ENCODE data around the gene FEZ2.

The FEZ2 gene

DNA sequence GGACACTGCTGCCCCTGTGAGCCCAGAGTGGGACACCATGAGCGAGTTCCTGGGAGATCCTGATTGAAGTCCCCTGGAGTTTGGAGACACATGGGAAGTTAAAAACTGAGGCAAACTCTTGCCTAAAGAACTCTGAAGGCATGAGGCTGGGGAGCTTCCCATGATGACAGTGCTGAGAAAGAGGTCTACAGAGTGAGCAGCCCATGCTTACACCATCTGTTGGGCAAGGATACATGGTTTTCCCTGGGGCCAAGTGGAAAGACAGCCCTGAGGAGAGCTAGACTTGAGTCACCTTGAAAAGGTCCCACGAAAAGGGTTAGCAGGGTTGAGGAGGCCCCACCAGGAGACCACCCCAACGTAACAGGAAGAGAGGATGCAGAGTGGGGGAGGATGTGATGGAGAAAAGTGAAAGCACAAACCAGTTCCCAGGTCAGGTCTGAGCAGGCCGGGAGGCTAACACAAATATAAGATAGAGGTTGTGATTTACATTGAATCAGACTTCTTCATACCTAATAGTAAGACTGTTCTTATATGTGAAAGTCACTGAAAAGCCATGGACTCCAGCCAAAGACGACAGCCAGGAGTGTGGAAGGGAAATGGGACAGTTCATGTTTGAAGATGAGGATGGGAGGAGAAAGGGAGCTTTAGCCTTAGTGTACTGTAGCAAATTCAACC, 13.5 kb upstream of the FEZ2 start:
- H3K9me3 ChIP-seq (ENCODE audit: insufficient read depth, low read length) = no peaks in the 10 kb centered on the region
- H3K9ac ChIP-seq (ENCODE audit: low read length) = no peak overlapping the region
- no peaks in the 10 kb centered on the region for H3K79me2 ChIP-seq (ENCODE audit: low read length)
- H3K36me3 ChIP-seq (replicated peaks; ENCODE audit: low read depth, low read length) = no peaks in the 10 kb centered on the region
- H3K4me3 ChIP-seq (ENCODE audit: low read length) = no peak overlapping the region
- H3K4me1 ChIP-seq (ENCODE audit: low read length) = no peaks in the 10 kb centered on the region
- no peaks in the 10 kb centered on the region for H4K20me1 ChIP-seq (ENCODE audit: insufficient read depth, low read length)
- TF ChIP-seq, protein P1, sequence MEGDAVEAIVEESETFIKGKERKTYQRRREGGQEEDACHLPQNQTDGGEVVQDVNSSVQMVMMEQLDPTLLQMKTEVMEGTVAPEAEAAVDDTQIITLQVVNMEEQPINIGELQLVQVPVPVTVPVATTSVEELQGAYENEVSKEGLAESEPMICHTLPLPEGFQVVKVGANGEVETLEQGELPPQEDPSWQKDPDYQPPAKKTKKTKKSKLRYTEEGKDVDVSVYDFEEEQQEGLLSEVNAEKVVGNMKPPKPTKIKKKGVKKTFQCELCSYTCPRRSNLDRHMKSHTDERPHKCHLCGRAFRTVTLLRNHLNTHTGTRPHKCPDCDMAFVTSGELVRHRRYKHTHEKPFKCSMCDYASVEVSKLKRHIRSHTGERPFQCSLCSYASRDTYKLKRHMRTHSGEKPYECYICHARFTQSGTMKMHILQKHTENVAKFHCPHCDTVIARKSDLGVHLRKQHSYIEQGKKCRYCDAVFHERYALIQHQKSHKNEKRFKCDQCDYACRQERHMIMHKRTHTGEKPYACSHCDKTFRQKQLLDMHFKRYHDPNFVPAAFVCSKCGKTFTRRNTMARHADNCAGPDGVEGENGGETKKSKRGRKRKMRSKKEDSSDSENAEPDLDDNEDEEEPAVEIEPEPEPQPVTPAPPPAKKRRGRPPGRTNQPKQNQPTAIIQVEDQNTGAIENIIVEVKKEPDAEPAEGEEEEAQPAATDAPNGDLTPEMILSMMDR (IDR thresholded peaks at IDR 0.05; ENCODE audit: low read depth, low read length) = no peak
- TF ChIP-seq EZH2phosphoT487 (IDR thresholded peaks at IDR 0.05; ENCODE audit: low read depth) = no peak
- H3K27me3 ChIP-seq (ENCODE audit: low read depth, low read length) = 0 out of 2 replicates have a peak, but pooled peaks cover 2% of the 10 kb centered on the region
- no peak overlapping the region for H2AFZ ChIP-seq (ENCODE audit: low read depth, low read length)
- no peak overlapping the region for H3K4me2 ChIP-seq (ENCODE audit: low read length)
- H3K27ac ChIP-seq (ENCODE audit: low read length) = no peak overlapping the region

DNA sequence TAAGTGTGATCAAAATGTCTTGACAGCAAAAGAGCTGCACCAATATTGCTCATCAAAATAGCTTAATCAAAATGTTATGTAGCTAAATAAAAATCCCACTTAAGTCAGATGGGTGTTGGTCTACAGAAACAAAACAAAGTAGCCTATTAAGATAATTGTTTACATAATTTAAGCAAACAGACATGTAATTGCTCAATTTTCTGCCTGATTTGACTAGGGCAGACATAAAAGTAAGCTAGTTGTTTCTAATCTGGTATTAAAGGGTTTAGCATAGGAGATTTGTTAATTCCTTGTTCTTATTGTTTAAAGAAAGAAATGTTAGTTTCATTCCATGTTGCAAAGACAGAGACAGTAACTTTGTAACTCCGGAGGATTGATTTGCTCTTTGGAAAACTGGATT, 11.5 kb upstream of the FEZ2 start:
- H3K79me2 ChIP-seq (ENCODE audit: low read length) = no peaks in the 10 kb centered on the region
- no peaks in the 10 kb centered on the region for H3K9me3 ChIP-seq (ENCODE audit: insufficient read depth, low read length)
- no peak overlapping the region for H3K4me3 ChIP-seq (ENCODE audit: low read length)
- H4K20me1 ChIP-seq (ENCODE audit: insufficient read depth, low read length) = no peaks in the 10 kb centered on the region
- H3K4me2 ChIP-seq (ENCODE audit: low read length) = no peak overlapping the region
- H3K27me3 ChIP-seq (ENCODE audit: low read depth, low read length) = 0 out of 2 replicates have a peak, but pooled peaks cover 2% of the 10 kb centered on the region
- H3K4me1 ChIP-seq (ENCODE audit: low read length) = no peaks in the 10 kb centered on the region
- TF ChIP-seq, protein P1 (IDR thresholded peaks at IDR 0.05; ENCODE audit: low read depth, low read length) = no peak
- no peak for TF ChIP-seq EZH2phosphoT487 (IDR thresholded peaks at IDR 0.05; ENCODE audit: low read depth)
- no peak overlapping the region for H2AFZ ChIP-seq (ENCODE audit: low read depth, low read length)
- no peak overlapping the region for H3K27ac ChIP-seq (ENCODE audit: low read length)
- H3K9ac ChIP-seq (ENCODE audit: low read length) = no peak overlapping the region
- no peaks in the 10 kb centered on the region for H3K36me3 ChIP-seq (replicated peaks; ENCODE audit: low read depth, low read length)

DNA sequence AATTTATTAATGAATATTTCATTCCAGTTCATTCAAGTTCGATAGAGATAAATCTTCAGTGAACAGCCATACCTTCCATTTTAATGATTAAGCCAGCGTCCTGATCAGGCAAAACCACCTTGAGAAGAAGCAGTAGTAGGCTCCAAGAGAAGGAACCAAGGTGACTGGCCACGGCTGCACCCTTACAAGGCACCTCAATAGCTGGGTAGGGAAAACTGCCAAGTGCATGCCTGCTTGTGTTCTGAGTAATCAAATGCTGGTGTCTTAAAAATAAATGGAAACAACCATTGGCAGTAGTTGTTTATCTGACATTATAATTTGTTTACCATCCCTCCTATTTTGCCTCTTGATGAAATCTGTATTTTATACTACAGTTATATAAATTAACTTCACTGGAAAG, 10.0 kb upstream of the FEZ2 start:
- Histone ChIP-seq H3K27ac (ENCODE audit: low read length) (no peak overlapping the region), H3K79me2 (ENCODE audit: low read length) (no peaks in the 10 kb centered on the region), H3K9me3 (ENCODE audit: insufficient read depth, low read length) (no peaks in the 10 kb centered on the region), H3K36me3 (replicated peaks; ENCODE audit: low read depth, low read length) (no peaks in the 10 kb centered on the region), H3K27me3 (ENCODE audit: low read depth, low read length) (no peaks in the 10 kb centered on the region), H3K4me1 (ENCODE audit: low read length) (no peaks in the 10 kb centered on the region), H3K4me3 (ENCODE audit: low read length) (no peak overlapping the region), H3K4me2 (ENCODE audit: low read length) (no peak overlapping the region), H4K20me1 (ENCODE audit: insufficient read depth, low read length) (no peaks in the 10 kb centered on the region), H3K9ac (ENCODE audit: low read length) (no peak overlapping the region), H2AFZ (ENCODE audit: low read depth, low read length) (no peak overlapping the region)
- TF ChIP-seq EZH2phosphoT487 (IDR thresholded peaks at IDR 0.05; ENCODE audit: low read depth) = no peak
- TF ChIP-seq, protein P1 (IDR thresholded peaks at IDR 0.05; ENCODE audit: low read depth, low read length) = no peak

DNA sequence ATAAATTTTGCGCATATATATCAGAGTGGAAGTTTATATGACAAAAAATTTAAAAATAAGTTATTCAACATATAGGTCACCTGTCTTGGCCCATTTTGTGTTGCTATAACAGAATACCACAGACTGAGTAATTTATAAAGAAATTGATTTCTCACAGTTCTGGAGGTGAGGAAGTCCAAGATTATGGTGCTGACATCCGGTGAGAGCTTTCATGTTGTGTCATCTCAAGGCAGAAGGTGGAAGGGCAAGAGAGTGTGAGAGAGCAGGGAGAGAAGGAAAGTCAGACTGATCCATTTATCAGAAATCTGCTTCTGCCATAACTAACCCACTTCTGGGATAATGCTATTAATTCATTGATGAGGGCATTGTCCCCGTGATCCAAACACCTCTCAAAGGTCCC, 9.0 kb upstream of the FEZ2 start:
- Histone ChIP-seq H3K4me1 (ENCODE audit: low read length) (no peaks in the 10 kb centered on the region), H3K79me2 (ENCODE audit: low read length) (no peaks in the 10 kb centered on the region), H3K27me3 (ENCODE audit: low read depth, low read length) (no peaks in the 10 kb centered on the region), H4K20me1 (ENCODE audit: insufficient read depth, low read length) (no peaks in the 10 kb centered on the region), H3K4me3 (ENCODE audit: low read length) (no peak overlapping the region), H3K27ac (ENCODE audit: low read length) (no peak overlapping the region), H3K36me3 (replicated peaks; ENCODE audit: low read depth, low read length) (no peaks in the 10 kb centered on the region), H3K9me3 (ENCODE audit: insufficient read depth, low read length) (no peaks in the 10 kb centered on the region), H3K9ac (ENCODE audit: low read length) (no peak overlapping the region), H3K4me2 (ENCODE audit: low read length) (no peak overlapping the region), H2AFZ (ENCODE audit: low read depth, low read length) (no peak overlapping the region)
- TF ChIP-seq, protein P1 (IDR thresholded peaks at IDR 0.05; ENCODE audit: low read depth, low read length) = no peak
